NCI-H2196 (cell line): ENCODE measurements around the gene RNF112.

Source experiments
- DNase-seq: peaks from one replicate; lab custom pipeline; 2025; ENCODE audit not compliant: unreplicated experiment; lab: John Stamatoyannopoulos, UW

The RNF112 gene

GRCh38 chr17:19386974-19387920, 23.8 kb upstream of the RNF112 start, which contains the start of gene MFAP4:
TSS of gene MFAP4 (minus strand) at chr17:19387190. CDS start at chr17:19387155, 35 bp downstream.
- no peak for DNase-seq

- no peak for DNase-seq
These were observed 23.0 kb upstream of the RNF112 start for GRCh38 chr17:19387921-19388521.

- peak; percentile 20 for DNase-seq
These were observed 21.9 kb upstream of the RNF112 start for GRCh38 chr17:19388791-19389785.

- DNase-seq: no peak
These were observed 20.1 kb upstream of the RNF112 start for GRCh38 chr17:19390951-19391350.

GRCh38 chr17:19391432-19391831, 19.6 kb upstream of the RNF112 start:
- no peak for DNase-seq

- DNase-seq: no peak
These were observed 18.7 kb upstream of the RNF112 start for GRCh38 chr17:19392303-19392702.

- no peak for DNase-seq
These were observed 13.4 kb upstream of the RNF112 start for GRCh38 chr17:19397556-19398041.

GRCh38 chr17:19398301-19399181, 12.5 kb upstream of the RNF112 start:
- no peak for DNase-seq

GRCh38 chr17:19399750-19400450, 11.1 kb upstream of the RNF112 start:
- no peak for DNase-seq

GRCh38 chr17:19401321-19402010, 9.6 kb upstream of the RNF112 start:
- DNase-seq: no peak

- DNase-seq: no peak
These were observed 8.9 kb upstream of the RNF112 start for GRCh38 chr17:19402171-19402570.

GRCh38 chr17:19403021-19403420, 8.0 kb upstream of the RNF112 start:
- no peak for DNase-seq

- DNase-seq: no peak
These were observed 6.8 kb upstream of the RNF112 start for GRCh38 chr17:19404264-19404663.

- no peak for DNase-seq
These were observed 5.9 kb upstream of the RNF112 start for GRCh38 chr17:19405114-19405513.

- DNase-seq: no peak
These were observed 3.3 kb upstream of the RNF112 start for GRCh38 chr17:19407601-19408345.

GRCh38 chr17:19408346-19408710, 2.7 kb upstream of the RNF112 start:
- DNase-seq: no peak

- no peak for DNase-seq
These were observed 2.0 kb upstream of the RNF112 start for GRCh38 chr17:19409066-19409465.

GRCh38 chr17:19409509-19409908, 1.5 kb upstream of the RNF112 start:
- DNase-seq: no peak
